Measurements from ENCODE around the gene HYDIN. TPM values are rescaled to one million over a fixed set of nuclear protein-coding genes. Genes with fewer than 3 reads are reported as not detected.
"Not testable (repeated sequence)": the region's sequence is repeated elsewhere in the genome, so short reads cannot be mapped to it uniquely, and the experiment has no call there.

The HYDIN gene
- total RNA-seq, 2 experiments from 2014 or later: not detected

DNA sequence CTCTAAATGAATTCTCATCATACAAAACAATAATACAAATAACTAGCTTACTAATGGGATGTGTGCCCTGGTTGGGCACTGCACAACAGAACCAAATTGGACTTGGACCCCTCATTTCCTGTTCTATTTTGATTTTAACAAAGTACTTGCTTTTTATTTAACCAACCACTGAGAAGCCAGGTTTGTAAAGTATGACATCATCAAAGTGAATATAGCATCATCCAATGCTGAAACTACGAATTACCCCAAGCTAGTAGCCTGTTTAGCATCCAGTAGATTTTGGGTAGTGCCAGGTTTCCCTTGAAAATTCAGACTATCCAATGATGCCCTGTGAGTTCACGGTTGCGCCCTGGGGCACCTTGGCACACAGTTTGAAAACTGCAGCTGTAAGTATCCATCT is 51.0 kb downstream of the HYDIN start:
- Mint-ChIP-seq H3K36me3 (ENCODE audit: low read depth) (no peaks in the 10 kb centered on the region), H3K27me3 (ENCODE audit: low read depth) (peaks cover 9% of the 10 kb centered on the region), H3K9me3 (ENCODE audit: insufficient read depth) (no peaks in the 10 kb centered on the region), H3K4me1 (ENCODE audit: low read depth) (no peaks in the 10 kb centered on the region), H3K4me3 (no peak overlapping the region), H3K27ac (no peak overlapping the region)
- no peak for ATAC-seq
- CTCF ChIA-PET: no interaction called here
- POLR2A ChIA-PET: no interaction called here
- DNase-seq: no peak

GRCh38 chr16:71172481-71173207 is 57.9 kb downstream of the HYDIN start:
- H3K36me3 Mint-ChIP-seq (ENCODE audit: low read depth): no peaks in the 10 kb centered on the region
- ATAC-seq: no peak

GRCh38 chr16:71161007-71161406 is 69.5 kb downstream of the HYDIN start:
- ATAC-seq; H3K27me3 Mint-ChIP-seq (ENCODE audit: low read depth); H3K4me1 Mint-ChIP-seq (ENCODE audit: low read depth); H3K4me3 Mint-ChIP-seq; H3K27ac Mint-ChIP-seq; H3K9me3 Mint-ChIP-seq (ENCODE audit: insufficient read depth); CTCF ChIA-PET; POLR2A ChIA-PET; DNase-seq; H3K36me3 Mint-ChIP-seq (ENCODE audit: low read depth): not testable (repeated sequence)

More at GRCh38 chr16:71172481-71173207, 57.9 kb downstream of the HYDIN start:
- Mint-ChIP-seq H3K27me3 (ENCODE audit: low read depth) (no peaks in the 10 kb centered on the region), H3K4me1 (ENCODE audit: low read depth) (no peaks in the 10 kb centered on the region), H3K27ac (no peak overlapping the region), H3K9me3 (ENCODE audit: insufficient read depth) (no peaks in the 10 kb centered on the region), H3K4me3 (no peak overlapping the region)
- no peak for DNase-seq
- CTCF ChIA-PET: no interaction called here
- POLR2A ChIA-PET: no interaction called here

DNA sequence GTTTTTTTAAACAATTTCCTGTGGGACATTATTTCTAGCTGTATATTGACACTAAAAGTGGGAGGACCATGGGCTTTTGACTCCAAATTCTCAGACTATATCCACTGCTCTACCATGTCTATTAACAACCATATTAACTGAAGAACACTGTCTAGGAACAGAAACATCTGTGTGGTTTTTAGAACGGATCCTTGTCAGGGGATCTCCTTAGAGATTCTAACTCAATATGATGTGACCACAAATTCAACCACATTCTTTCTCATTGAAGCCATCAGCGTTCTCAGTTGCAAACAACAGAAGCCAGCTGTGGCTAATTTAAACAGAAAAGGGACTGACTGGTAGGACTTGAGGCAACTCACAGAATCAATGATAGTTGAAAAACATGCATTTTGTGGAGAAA is 73.2 kb downstream of the HYDIN start:
- POLR2A ChIA-PET, CTCF ChIA-PET: not testable (repeated sequence)
- peak; percentile 53 for ATAC-seq

GRCh38 chr16:71153329-71153728 is 77.2 kb downstream of the HYDIN start:
- H3K9me3 Mint-ChIP-seq (ENCODE audit: insufficient read depth); DNase-seq; H3K4me1 Mint-ChIP-seq (ENCODE audit: low read depth); H3K36me3 Mint-ChIP-seq (ENCODE audit: low read depth); H3K27me3 Mint-ChIP-seq (ENCODE audit: low read depth); H3K4me3 Mint-ChIP-seq; ATAC-seq; CTCF ChIA-PET; H3K27ac Mint-ChIP-seq; POLR2A ChIA-PET: not testable (repeated sequence)

More for the DNA sequence above, 73.2 kb downstream of the HYDIN start:
- H3K4me1 Mint-ChIP-seq (ENCODE audit: low read depth); DNase-seq; H3K4me3 Mint-ChIP-seq; H3K27ac Mint-ChIP-seq; H3K36me3 Mint-ChIP-seq (ENCODE audit: low read depth); H3K9me3 Mint-ChIP-seq (ENCODE audit: insufficient read depth); H3K27me3 Mint-ChIP-seq (ENCODE audit: low read depth): not testable (repeated sequence)

DNA sequence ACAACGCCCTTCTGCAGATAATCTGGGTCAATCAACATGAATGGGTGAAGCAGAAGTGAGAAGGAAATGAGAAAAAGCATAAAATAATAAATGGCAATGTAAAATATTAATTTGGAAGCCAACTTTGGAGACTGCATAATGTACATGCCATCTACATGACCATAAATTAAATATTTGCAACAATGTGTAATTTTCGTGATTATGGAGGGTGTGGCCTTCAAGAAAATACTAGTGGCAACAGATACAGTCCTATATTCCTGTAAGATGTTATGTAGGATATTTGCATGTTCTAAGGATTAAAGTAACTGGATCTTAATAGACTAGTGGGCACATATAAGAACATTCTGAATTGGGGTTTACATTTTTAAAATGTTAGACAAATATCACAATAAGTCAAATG is 78.9 kb downstream of the HYDIN start:
- H3K4me1 Mint-ChIP-seq (ENCODE audit: low read depth); POLR2A ChIA-PET; DNase-seq; ATAC-seq; H3K4me3 Mint-ChIP-seq; H3K27me3 Mint-ChIP-seq (ENCODE audit: low read depth); H3K9me3 Mint-ChIP-seq (ENCODE audit: insufficient read depth); CTCF ChIA-PET; H3K27ac Mint-ChIP-seq; H3K36me3 Mint-ChIP-seq (ENCODE audit: low read depth): not testable (repeated sequence)

DNA sequence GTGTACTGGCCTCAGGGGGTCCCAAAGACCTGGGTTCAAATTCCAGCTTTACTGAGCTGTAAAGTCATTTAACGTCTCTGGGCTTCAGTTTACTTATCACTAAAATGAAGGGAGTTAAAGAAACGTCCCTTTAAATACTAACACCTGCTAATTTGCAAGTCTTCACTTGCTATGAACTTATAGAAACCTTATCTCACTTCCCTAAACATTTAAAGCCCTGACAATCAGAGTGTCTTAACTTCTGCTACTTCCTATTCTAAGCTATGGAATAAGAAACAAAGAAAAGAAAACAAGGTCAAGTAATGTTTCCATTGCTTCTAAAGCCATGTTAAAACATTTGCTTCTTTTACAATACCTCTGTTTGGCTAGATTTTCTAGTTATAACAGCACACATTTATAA is 87.3 kb downstream of the HYDIN start:
- H3K27ac Mint-ChIP-seq; H3K4me1 Mint-ChIP-seq (ENCODE audit: low read depth); H3K36me3 Mint-ChIP-seq (ENCODE audit: low read depth); CTCF ChIA-PET; H3K4me3 Mint-ChIP-seq; H3K9me3 Mint-ChIP-seq (ENCODE audit: insufficient read depth); ATAC-seq; H3K27me3 Mint-ChIP-seq (ENCODE audit: low read depth); DNase-seq; POLR2A ChIA-PET: not testable (repeated sequence)

- CTCF ChIA-PET; H3K9me3 Mint-ChIP-seq (ENCODE audit: insufficient read depth); H3K36me3 Mint-ChIP-seq (ENCODE audit: low read depth); ATAC-seq; H3K4me3 Mint-ChIP-seq; H3K27ac Mint-ChIP-seq; H3K27me3 Mint-ChIP-seq (ENCODE audit: low read depth); POLR2A ChIA-PET; H3K4me1 Mint-ChIP-seq (ENCODE audit: low read depth); DNase-seq: not testable (repeated sequence)
Observed at GRCh38 chr16:71110565-71110964, 120.0 kb downstream of the HYDIN start.

GRCh38 chr16:71109656-71110208 is 120.8 kb downstream of the HYDIN start:
- H3K27ac Mint-ChIP-seq; CTCF ChIA-PET; H3K36me3 Mint-ChIP-seq (ENCODE audit: low read depth): not testable (repeated sequence)

DNA sequence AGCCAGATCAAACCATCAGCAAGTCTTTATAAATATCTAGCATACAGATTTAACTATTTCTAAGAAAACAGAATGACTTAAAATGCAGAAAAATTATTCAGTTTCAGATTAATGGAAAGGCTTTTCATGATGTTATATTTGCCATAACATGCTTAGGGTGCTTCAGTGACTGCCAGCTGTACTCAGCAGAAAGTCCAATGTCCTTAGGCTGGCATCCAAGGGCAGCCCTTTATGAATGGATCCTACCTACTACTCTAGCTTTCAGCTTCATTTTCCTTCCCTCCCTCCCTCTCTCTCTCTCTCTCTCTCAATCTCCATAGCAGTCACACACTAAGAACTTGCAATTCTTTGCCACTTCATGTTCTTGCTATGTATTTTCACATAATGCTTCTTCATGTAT is 124.6 kb downstream of the HYDIN start:
- DNase-seq; ATAC-seq; H3K27me3 Mint-ChIP-seq (ENCODE audit: low read depth); H3K4me1 Mint-ChIP-seq (ENCODE audit: low read depth); H3K9me3 Mint-ChIP-seq (ENCODE audit: insufficient read depth); CTCF ChIA-PET; POLR2A ChIA-PET; H3K36me3 Mint-ChIP-seq (ENCODE audit: low read depth); H3K27ac Mint-ChIP-seq; H3K4me3 Mint-ChIP-seq: not testable (repeated sequence)

More at GRCh38 chr16:71109656-71110208, 120.8 kb downstream of the HYDIN start:
- H3K4me1 Mint-ChIP-seq (ENCODE audit: low read depth); DNase-seq; H3K9me3 Mint-ChIP-seq (ENCODE audit: insufficient read depth); ATAC-seq; H3K27me3 Mint-ChIP-seq (ENCODE audit: low read depth); H3K4me3 Mint-ChIP-seq; POLR2A ChIA-PET: not testable (repeated sequence)

DNA sequence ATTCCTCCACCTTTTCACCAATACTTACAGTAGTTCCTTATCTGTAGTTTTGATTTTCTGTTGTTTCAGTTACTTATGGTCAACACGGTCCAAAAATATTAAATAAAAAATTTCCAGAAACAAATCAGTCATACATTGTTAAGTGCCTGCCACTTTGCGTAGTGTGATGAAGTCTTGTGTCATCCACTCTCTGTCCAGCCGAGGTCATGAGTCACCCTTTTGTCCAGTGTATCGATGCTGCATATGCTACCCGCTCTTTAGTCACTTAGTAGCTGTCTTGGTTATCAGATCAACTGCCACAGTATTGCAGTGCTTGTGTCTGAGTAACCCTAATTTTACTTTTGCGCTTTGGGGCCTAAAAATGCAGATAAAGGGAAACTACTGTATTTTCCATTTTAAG is 146.9 kb downstream of the HYDIN start:
- POLR2A ChIA-PET; H3K4me1 Mint-ChIP-seq (ENCODE audit: low read depth); ATAC-seq; H3K4me3 Mint-ChIP-seq; CTCF ChIA-PET; H3K27ac Mint-ChIP-seq; H3K36me3 Mint-ChIP-seq (ENCODE audit: low read depth); DNase-seq; H3K9me3 Mint-ChIP-seq (ENCODE audit: insufficient read depth); H3K27me3 Mint-ChIP-seq (ENCODE audit: low read depth): not testable (repeated sequence)

DNA sequence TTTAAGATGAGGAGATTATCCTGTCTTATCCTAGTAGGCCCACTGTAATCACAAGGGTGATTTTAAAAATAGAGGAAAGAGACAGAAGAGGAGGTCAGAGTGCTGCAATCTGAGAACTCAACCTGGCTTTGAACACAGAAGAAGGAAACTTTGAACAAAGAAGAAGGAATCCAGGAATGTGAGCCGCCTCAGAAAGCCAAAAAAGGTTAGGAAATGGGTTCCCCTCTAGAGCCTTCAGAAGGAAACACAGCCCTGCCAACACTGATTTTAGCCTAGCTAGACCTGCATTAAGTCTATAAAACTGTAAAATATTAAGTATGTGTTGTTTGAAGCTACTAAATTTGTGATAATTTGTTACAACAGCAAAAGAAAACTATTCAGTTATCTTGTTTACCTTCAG is 149.7 kb downstream of the HYDIN start:
- DNase-seq; H3K27me3 Mint-ChIP-seq (ENCODE audit: low read depth); H3K4me1 Mint-ChIP-seq (ENCODE audit: low read depth); H3K4me3 Mint-ChIP-seq; H3K36me3 Mint-ChIP-seq (ENCODE audit: low read depth); CTCF ChIA-PET; POLR2A ChIA-PET; ATAC-seq; H3K9me3 Mint-ChIP-seq (ENCODE audit: insufficient read depth); H3K27ac Mint-ChIP-seq: not testable (repeated sequence)

DNA sequence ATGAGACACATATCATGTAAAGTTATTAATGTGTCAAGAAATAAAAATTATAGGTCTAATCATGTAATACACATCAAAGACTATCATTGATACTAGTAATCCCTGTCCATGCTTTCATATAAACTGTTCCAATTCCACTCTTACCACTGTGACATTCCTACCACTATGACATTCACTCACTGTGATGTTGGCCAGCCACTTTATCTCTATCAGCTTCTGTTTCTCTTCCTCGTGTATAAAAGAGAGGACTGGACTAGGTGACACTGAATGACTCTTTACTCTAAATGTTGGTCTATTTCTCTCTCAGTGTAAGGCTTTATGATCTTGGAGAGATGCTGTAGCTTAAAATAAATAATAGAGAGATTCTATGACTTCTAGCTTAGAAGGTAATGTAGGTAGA is 150.3 kb downstream of the HYDIN start:
- H3K9me3 Mint-ChIP-seq (ENCODE audit: insufficient read depth); H3K27ac Mint-ChIP-seq; H3K36me3 Mint-ChIP-seq (ENCODE audit: low read depth); DNase-seq; POLR2A ChIA-PET; ATAC-seq; H3K4me1 Mint-ChIP-seq (ENCODE audit: low read depth); H3K4me3 Mint-ChIP-seq; CTCF ChIA-PET; H3K27me3 Mint-ChIP-seq (ENCODE audit: low read depth): not testable (repeated sequence)
